Subcutaneous adipose tissue (tissue), 4 donors: ENCODE results near the gene ASPHD1. TPM values are rescaled to one million over a fixed set of nuclear protein-coding genes. Genes with fewer than 3 reads are reported as not detected.

Experiments used
- total RNA-seq, 4 donors: library from RNA; depleted of rRNA; stranded (reverse); fragments of >200 nt; gene quantifications; one replicate each; pipeline ENCODE4 v1.1.0, GENCODE V29; 2016
- TF ChIP-seq, protein P1 (sequence below): fragments of 450-650 bp; IDR thresholded peaks from one replicate; pipeline ENCODE4 v1.5.1; 2016; ENCODE audit warnings: low read depth, mild to moderate bottlenecking, control low read depth, antibody characterized with exemption, moderate library complexity

Gene ASPHD1
- total RNA-seq, 4 donors from 2014 or later, result 0.44 to 3.7 (median 0.57) TPM; not detected in 1

GRCh38 chr16:29904947-29905346 lies 4.7 kb downstream of the ASPHD1 start:
- TF ChIP-seq, protein P1, sequence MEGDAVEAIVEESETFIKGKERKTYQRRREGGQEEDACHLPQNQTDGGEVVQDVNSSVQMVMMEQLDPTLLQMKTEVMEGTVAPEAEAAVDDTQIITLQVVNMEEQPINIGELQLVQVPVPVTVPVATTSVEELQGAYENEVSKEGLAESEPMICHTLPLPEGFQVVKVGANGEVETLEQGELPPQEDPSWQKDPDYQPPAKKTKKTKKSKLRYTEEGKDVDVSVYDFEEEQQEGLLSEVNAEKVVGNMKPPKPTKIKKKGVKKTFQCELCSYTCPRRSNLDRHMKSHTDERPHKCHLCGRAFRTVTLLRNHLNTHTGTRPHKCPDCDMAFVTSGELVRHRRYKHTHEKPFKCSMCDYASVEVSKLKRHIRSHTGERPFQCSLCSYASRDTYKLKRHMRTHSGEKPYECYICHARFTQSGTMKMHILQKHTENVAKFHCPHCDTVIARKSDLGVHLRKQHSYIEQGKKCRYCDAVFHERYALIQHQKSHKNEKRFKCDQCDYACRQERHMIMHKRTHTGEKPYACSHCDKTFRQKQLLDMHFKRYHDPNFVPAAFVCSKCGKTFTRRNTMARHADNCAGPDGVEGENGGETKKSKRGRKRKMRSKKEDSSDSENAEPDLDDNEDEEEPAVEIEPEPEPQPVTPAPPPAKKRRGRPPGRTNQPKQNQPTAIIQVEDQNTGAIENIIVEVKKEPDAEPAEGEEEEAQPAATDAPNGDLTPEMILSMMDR, result no peak

DNA sequence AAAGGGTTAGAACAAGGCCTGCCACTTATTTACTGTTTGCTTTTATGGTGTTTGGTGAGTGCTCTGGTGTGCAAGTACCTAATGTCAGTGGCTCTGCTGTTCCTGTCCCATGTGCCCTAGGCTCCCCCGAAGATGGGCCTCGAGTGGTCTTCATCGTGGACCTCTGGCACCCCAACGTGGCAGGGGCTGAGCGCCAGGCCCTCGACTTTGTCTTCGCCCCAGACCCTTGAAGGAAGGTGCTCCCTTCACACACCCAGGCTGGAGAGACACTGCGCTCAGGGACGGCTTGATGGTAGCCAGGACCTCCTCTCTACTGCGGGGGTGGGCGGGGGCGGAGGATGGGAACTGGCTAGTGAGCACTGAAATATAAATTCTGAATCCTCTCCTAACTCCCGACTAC lies 5.4 kb downstream of the ASPHD1 start:
- TF ChIP-seq, protein P1, result no peak

DNA sequence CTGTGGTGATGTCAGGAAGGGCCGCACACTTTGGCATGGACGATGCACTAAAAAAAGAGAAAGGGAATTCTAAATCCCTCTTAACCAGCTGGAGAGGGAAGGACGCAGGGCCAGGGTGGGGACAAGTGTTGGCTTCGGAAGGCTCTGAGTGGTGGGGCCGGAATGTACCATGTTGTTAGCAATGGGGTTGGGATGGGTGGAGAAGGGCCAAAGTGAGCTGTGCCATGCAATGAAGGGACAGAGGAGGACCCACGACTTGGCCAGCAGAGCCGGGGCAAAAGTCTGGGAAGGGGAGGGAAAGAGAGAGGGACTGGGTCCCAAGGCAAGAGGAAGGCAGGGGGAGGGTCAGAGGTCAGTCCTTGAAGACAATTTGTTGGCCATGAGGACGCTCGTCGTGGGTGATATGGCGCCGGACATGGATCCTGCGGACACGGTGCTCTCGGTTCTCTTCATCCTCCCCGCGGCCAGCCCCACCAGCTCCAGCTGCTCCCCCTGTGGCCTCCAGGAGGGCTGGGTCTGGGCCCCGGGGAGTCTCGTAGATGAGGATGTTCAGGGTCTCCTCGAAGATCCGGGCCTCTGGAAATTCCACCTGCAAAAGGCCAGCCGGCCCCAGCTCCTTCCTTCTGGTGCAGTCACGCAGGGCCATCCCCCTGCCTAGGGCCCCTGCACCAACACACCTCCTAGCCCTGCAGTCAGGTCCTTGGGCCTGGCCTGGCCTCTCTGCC lies 6.4 kb downstream of the ASPHD1 start:
- TF ChIP-seq, protein P1, result no peak

GRCh38 chr16:29907973-29908372 lies 7.7 kb downstream of the ASPHD1 start:
- TF ChIP-seq, protein P1, result no peak

- TF ChIP-seq, protein P1, result no peak
Measured at GRCh38 chr16:29908719-29909220, 8.5 kb downstream of the ASPHD1 start.

DNA sequence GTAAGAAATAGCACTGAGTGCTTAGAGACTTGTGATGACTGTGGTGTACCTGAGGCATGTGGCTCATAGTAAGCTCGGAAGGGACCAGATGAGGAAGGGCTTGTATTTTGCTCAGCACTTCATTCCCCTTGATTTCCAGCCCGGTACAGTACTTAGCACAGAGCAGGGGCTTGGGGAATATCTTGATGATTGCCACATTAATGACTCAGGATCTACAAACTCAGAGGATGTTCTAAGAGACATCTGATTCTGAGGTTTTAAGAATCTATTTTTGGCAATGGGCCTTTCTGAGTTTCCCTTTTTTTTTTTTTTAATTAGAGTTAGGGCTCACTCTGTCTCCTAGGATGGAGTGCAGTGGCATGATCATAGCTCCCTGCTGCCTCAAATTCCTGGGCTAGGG lies 9.1 kb downstream of the ASPHD1 start:
- TF ChIP-seq, protein P1, result no peak

- TF ChIP-seq, protein P1, result no peak
Measured at GRCh38 chr16:29910819-29911675, 10.8 kb downstream of the ASPHD1 start.
